WTC11 (cell line): ENCODE results near the gene ANKRD13D.

ENCODE experiments used
- ATF1 ChIP-seq: sonication (generic); formaldehyde crosslinking; IDR thresholded peaks from 2 replicates; pipeline ENCODE4 v1.8.1; 2023; ENCODE audit warnings: mild to moderate bottlenecking, moderate library complexity, missing genetic modification reagents
- ATF3 ChIP-seq: sonication (generic); formaldehyde crosslinking; conservative IDR thresholded peaks from 2 replicates; pipeline ENCODE4 v1.8.1; 2022; ENCODE audit warnings: mild to moderate bottlenecking, missing genetic modification reagents
- CTCF ChIP-seq: fragments of 200-600 bp; IDR thresholded peaks from 2 replicates; pipeline ENCODE4 v1.8.0; 2022; ENCODE audit warnings: antibody characterized with exemption
- JUN ChIP-seq: sonication (generic); formaldehyde crosslinking; IDR thresholded peaks from 2 replicates; pipeline ENCODE4 v1.8.0; 2023; ENCODE audit warnings: mild to moderate bottlenecking, missing genetic modification reagents
- SMAD4 ChIP-seq: sonication (generic); formaldehyde crosslinking; IDR thresholded peaks from 2 replicates; pipeline ENCODE4 v1.8.0; 2022; ENCODE audit warnings: mild to moderate bottlenecking, missing genetic modification reagents
- SP1 ChIP-seq: sonication (generic); formaldehyde crosslinking; conservative IDR thresholded peaks from 2 replicates; pipeline ENCODE4 v1.8.1; 2022; ENCODE audit warnings: missing genetic modification reagents
- TEAD4 ChIP-seq: sonication (generic); formaldehyde crosslinking; IDR thresholded peaks from 2 replicates; pipeline ENCODE4 v1.8.0; 2022; ENCODE audit warnings: mild to moderate bottlenecking, missing genetic modification reagents
- ZNF138 ChIP-seq: sonication (generic); formaldehyde crosslinking; conservative IDR thresholded peaks from 2 replicates; pipeline ENCODE4 v1.8.1; 2022; ENCODE audit warnings: mild to moderate bottlenecking, moderate library complexity, missing genetic modification reagents
- ZNF416 ChIP-seq: fragments of 250-450 bp; sonication (Bioruptor Pico); IDR thresholded peaks from 2 replicates; pipeline ENCODE4 v1.9.0; 2021; ENCODE audit warnings: mild to moderate bottlenecking, inconsistent platforms

GRCh38 chr11:67245046-67245445 is 44.1 kb upstream of the ANKRD13D start:
- TF ChIP-seq JUN (CRISPR knock-in tag) = no peak
- no peak for TF ChIP-seq ZNF416 (CRISPR knock-in tag)
- no peak for TF ChIP-seq CTCF
- no peak for TF ChIP-seq ATF1
- no peak for TF ChIP-seq SMAD4 (CRISPR knock-in tag)
- TF ChIP-seq SP1 (CRISPR knock-in tag) = no peak
- TF ChIP-seq ATF3 (CRISPR knock-in tag) = no peak
- no peak for TF ChIP-seq ZNF138 (CRISPR knock-in tag)
- TF ChIP-seq TEAD4 (CRISPR knock-in tag) = no peak
